KG1 (cell line): ENCODE data around the gene DDT.
"Not testable (repeated sequence)": the region's sequence is repeated elsewhere in the genome, so short reads cannot be mapped to it uniquely, and the experiment has no call there.

ENCODE experiments used
- DNase-seq: peaks from one replicate; lab custom pipeline; 2025; lab: John Stamatoyannopoulos, UW

Gene DDT

GRCh38 chr22:23952794-23953405, 21.3 kb downstream of the DDT start:
- not testable (repeated sequence) for DNase-seq

- not testable (repeated sequence) for DNase-seq
Observed at GRCh38 chr22:23951383-23951782, 22.9 kb downstream of the DDT start.

- DNase-seq: not testable (repeated sequence)
Observed at GRCh38 chr22:23949764-23950163, 24.5 kb downstream of the DDT start.

- DNase-seq: not testable (repeated sequence)
Observed at GRCh38 chr22:23947391-23947790, 26.9 kb downstream of the DDT start.

GRCh38 chr22:23940166-23940565, 34.1 kb downstream of the DDT start:
- DNase-seq: not testable (repeated sequence)

GRCh38 chr22:23939017-23939357, 35.3 kb downstream of the DDT start:
- DNase-seq: no peak

- no peak for DNase-seq
Observed at GRCh38 chr22:23938328-23939016, 35.8 kb downstream of the DDT start.

- no peak for DNase-seq
Observed at GRCh38 chr22:23926561-23926960, 47.7 kb downstream of the DDT start.

- DNase-seq: no peak
Observed at GRCh38 chr22:23925020-23925606, 49.1 kb downstream of the DDT start.

GRCh38 chr22:23922921-23923320, 51.3 kb downstream of the DDT start:
- DNase-seq: no peak

GRCh38 chr22:23921586-23922201, 52.5 kb downstream of the DDT start:
- DNase-seq: not testable (repeated sequence)
